Epithelial cell of proximal tubule (primary cell): ENCODE results near the gene KLHL26. TPM values are rescaled to one million over a fixed set of nuclear protein-coding genes. Genes with fewer than 3 reads are reported as not detected.
A peak's percentile ranks its signal among the peaks of the same experiment; 100 is the strongest.

Experiments used
- DNase-seq: peaks from one replicate; pipeline ENCODE4 v3.0.0-alpha.2; 2011; ENCODE audit warnings: low read depth
- H3K4me3 ChIP-seq: 2 replicates; pipeline ENCODE4 v1.5.1; 2011; ENCODE audit warnings: low read depth, mild to moderate bottlenecking, low read length
- total RNA-seq: library from RNA; depleted of rRNA; stranded (reverse); fragments of >200 nt; gene quantifications from 2 replicates; pipeline ENCODE4 v1.2.3, GENCODE V29; 2015
- TF ChIP-seq, protein P1 (sequence below): conservative IDR thresholded peaks from 2 replicates; pipeline ENCODE4 v1.5.1; 2012; ENCODE audit warnings: low read depth, mild to moderate bottlenecking, low read length

KLHL26 gene
- total RNA-seq, 1 donor from 2014 or later = 16.5 TPM

DNA sequence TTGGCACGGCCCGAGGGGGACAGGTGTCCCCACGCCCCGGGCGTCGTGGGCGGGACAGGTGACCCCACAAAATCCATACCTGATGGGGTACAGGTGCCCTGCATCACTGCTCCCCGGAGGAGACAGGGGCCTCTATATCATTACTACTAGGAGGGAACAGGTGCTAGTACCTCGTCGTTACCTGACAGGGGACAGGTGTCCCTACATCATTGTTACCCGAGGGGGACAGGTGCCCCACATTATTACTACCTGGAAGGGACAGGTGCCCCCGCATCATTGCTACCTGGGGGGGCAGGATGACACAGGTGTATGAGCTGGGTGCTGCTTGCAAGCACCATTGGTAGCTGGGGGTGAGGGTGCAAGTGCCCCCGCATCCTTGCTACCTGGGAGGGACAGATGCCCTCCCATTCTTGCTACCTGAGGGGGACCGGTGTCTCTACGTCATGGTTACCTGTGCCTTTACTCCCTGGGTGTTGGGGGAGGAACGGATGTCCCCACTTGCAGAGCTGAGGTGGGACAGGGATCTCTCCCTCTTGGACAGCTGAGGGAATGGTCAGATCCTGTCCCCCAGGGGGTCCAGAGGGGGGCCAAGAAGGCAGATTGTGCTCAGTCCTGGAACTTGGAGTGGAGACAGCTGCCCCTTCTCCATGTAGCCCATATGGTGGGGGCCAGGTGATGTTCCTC lies 47.3 kb downstream of the KLHL26 start:
- DNase-seq = no peak
- TF ChIP-seq, protein P1, sequence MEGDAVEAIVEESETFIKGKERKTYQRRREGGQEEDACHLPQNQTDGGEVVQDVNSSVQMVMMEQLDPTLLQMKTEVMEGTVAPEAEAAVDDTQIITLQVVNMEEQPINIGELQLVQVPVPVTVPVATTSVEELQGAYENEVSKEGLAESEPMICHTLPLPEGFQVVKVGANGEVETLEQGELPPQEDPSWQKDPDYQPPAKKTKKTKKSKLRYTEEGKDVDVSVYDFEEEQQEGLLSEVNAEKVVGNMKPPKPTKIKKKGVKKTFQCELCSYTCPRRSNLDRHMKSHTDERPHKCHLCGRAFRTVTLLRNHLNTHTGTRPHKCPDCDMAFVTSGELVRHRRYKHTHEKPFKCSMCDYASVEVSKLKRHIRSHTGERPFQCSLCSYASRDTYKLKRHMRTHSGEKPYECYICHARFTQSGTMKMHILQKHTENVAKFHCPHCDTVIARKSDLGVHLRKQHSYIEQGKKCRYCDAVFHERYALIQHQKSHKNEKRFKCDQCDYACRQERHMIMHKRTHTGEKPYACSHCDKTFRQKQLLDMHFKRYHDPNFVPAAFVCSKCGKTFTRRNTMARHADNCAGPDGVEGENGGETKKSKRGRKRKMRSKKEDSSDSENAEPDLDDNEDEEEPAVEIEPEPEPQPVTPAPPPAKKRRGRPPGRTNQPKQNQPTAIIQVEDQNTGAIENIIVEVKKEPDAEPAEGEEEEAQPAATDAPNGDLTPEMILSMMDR = no peak
- peak overlapping the region; percentile 72 for H3K4me3 ChIP-seq

DNA sequence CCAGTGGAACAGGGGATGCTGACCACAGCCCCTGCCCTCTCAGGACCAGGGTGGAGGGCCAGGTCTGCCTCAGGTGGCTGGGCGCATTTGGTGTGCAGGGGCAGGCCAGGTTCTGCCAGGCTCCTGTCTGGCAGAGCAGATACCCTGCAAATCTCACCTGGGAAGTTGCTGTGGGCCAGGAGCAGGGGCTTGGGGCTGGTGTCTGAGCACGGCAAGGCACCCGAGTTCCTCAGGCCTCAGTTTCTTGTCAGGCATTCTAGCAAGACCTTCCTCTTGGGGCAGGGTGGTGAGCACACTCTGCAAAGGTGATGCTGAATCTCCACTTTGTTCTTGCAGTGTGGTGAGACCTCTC lies 47.8 kb downstream of the KLHL26 start:
- DNase-seq = no peak
- TF ChIP-seq, protein P1 = no peak

DNA sequence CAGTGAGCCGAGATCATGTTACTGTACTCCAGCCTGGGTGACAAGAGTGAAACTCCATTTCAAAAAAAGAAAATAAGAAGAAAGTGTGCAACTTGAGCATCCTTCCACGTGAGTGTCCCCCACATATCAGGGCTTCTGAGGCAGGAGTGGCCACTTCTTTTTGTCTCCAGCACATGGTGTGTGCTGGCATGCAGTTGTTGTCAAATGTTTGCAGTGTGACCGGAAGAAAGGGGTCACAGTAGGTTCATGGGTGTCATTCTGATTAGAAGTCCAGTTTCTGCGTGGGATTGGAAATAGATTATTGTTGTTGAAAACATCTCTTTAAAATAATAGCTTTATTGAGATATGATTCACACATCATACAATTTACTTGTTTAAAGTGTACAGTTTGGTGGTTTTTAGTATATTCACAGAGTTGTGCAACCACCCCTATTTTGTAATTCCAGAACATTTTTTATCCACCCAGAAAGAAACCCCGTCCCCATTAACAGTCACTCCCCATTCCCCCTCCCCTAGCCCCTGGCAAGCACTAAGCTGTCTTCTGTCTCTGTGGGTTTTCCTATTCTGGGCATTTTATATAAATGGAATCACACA lies 48.9 kb downstream of the KLHL26 start:
- no peak for DNase-seq
- no peak overlapping the region for H3K4me3 ChIP-seq
- TF ChIP-seq, protein P1 = no peak

More for the DNA sequence above, 47.8 kb downstream of the KLHL26 start:
- H3K4me3 ChIP-seq = peak overlapping the region; percentile 72

DNA sequence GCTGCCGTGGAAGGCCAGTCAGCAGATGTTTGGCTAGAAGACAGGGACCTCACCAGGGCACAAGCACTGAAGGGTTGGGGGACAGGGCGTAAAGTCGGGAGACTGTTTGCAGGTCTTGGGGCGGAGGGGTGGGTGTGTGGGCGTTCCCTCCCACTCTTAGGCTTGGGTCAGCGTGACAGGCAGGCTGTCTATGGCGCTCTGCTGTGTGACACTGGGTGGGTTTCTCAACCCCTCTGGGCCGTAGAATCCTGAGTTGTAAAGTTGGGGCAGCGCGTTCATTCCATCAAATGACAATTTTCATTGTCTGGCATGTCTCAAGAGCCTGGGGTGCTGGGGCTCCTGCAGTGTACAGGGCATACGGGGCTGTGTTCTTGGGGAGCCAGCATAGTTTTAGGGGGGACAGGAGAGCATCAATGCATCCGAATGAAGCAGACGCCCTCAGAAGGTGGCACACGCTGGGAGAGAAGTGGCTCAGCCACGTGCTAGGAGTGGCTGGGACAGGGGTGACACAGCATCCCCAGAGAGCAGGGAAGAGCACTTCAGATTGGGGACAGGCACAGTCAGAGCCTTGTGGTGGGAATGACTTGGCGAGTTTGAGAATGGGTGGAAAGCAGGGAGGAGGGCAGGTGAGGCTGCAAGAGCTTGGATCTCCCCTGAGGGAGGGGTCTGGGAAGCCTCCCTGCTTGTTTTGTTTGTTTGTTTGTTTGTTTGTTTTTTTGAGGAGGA lies 51.1 kb downstream of the KLHL26 start:
- DNase-seq = no peak
- no peak overlapping the region for H3K4me3 ChIP-seq
- TF ChIP-seq, protein P1 = no peak

DNA sequence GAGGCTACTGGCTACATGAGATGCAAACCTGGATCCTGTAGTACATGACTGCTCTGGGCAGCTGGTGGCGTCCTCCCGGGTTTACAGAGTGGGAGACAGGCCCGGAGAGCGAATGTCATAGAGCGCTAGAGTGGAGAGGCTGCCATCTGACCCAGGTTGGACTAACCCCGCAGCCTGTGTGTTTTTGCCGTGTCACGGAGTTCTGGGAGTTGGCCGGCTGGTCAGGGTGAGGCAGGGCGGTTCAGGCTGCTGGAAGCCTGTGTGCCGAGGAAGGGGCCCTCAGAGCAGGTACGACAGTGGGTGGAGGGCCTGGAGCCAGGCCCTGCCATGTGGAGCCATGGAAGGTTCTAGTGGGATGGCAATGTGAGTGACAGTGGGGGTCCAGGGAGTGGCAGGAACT lies 59.2 kb downstream of the KLHL26 start:
- TF ChIP-seq, protein P1 = no peak

DNA sequence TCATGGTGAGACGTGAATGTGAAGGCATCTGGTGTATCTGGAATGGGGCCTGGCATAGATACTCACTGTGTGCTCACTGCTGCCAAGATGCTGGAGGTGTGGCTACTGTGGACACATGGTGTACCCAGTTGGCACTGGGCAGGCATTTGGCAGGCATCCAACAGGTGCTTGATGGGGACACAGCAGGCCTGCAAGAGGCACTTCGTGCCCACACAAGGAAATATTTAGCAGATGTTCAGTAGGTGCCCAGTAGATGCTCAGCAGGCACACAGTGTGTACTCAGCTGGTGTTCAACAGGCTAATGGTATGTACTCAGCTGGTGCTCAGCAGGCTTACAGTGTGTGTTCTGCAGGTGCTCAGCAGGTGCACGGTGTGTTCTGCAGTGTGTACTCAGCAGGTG lies 60.9 kb downstream of the KLHL26 start:
- H3K4me3 ChIP-seq = no peak overlapping the region
- TF ChIP-seq, protein P1 = no peak
- DNase-seq = no peak

More for the DNA sequence above, 59.2 kb downstream of the KLHL26 start:
- H3K4me3 ChIP-seq = no peak overlapping the region
- no peak for DNase-seq
